Anterior cingulate cortex (tissue), 58 donors: ENCODE measurements around the gene MKRN3.

Source experiments
- DNase-seq, 58 donors: peaks; one replicate each; lab custom pipeline; 2025; lab: John Stamatoyannopoulos, UW

The MKRN3 gene

GRCh38 chr15:23565395-23566070 lies at the start of gene MKRN3:
MKRN3 (plus strand) TSS chr15:23565674; CDS start chr15:23565783, 109 bp downstream.
- peak in 49 of 58 donors; percentile 16 to 78 (median 42) for DNase-seq

GRCh38 chr15:23516866-23517265 lies 48.6 kb upstream of the MKRN3 start:
- peak in 14 of 58 donors; percentile 1 to 32 (median 11) for DNase-seq

- peak in 8 of 58 donors; percentile 3 to 46 (median 16) for DNase-seq
Measured at GRCh38 chr15:23518104-23518503, 47.4 kb upstream of the MKRN3 start.

- DNase-seq = no peak
Measured at GRCh38 chr15:23524816-23525215, 40.7 kb upstream of the MKRN3 start.

- no peak for DNase-seq
Measured at GRCh38 chr15:23529891-23530290, 35.6 kb upstream of the MKRN3 start.

GRCh38 chr15:23532024-23532423 lies 33.5 kb upstream of the MKRN3 start:
- DNase-seq = peak in 21 of 58 donors; percentile 1 to 55 (median 12)

GRCh38 chr15:23536659-23537058 lies 28.8 kb upstream of the MKRN3 start:
- no peak for DNase-seq

GRCh38 chr15:23538648-23539047 lies 26.8 kb upstream of the MKRN3 start:
- no peak for DNase-seq

GRCh38 chr15:23539892-23540291 lies 25.6 kb upstream of the MKRN3 start:
- no peak for DNase-seq

- DNase-seq = no peak
Measured at GRCh38 chr15:23546158-23546557, 19.3 kb upstream of the MKRN3 start.

- peak in 1 of 58 donors; percentile 12 for DNase-seq
Measured at GRCh38 chr15:23548071-23548470, 17.4 kb upstream of the MKRN3 start.

GRCh38 chr15:23561914-23562313 lies 3.6 kb upstream of the MKRN3 start:
- no peak for DNase-seq

GRCh38 chr15:23564821-23565394 lies 566 bp upstream of the MKRN3 start:
- DNase-seq = no peak

GRCh38 chr15:23566071-23566554 lies 639 bp downstream of the MKRN3 start:
- peak in 39 of 58 donors; percentile 4 to 76 (median 29) for DNase-seq

- DNase-seq = no peak
Measured at GRCh38 chr15:23566651-23567050, 1.2 kb downstream of the MKRN3 start.

- DNase-seq = peak in 10 of 58 donors; percentile 3 to 58 (median 34)
Measured at GRCh38 chr15:23567921-23568320, 2.4 kb downstream of the MKRN3 start.

GRCh38 chr15:23569151-23569925 lies 3.9 kb downstream of the MKRN3 start:
- DNase-seq = no peak

- peak in 24 of 58 donors; percentile 3 to 64 (median 31) for DNase-seq
Measured at GRCh38 chr15:23570486-23570885, 5.0 kb downstream of the MKRN3 start.

- no peak for DNase-seq
Measured at GRCh38 chr15:23572844-23573243, 7.4 kb downstream of the MKRN3 start.

- no peak for DNase-seq
Measured at GRCh38 chr15:23574742-23575141, 9.3 kb downstream of the MKRN3 start.

- DNase-seq = no peak
Measured at GRCh38 chr15:23576061-23576460, 10.6 kb downstream of the MKRN3 start.
